Memory B cell (primary cell): ENCODE results near the gene GPR108.
"Not testable (repeated sequence)": the region's sequence is repeated elsewhere in the genome, so short reads cannot be mapped to it uniquely, and the experiment has no call there.

Experiments
- ATAC-seq: fragments of 150-1000 bp; cut with Tn5 transposase; 2 replicates; pipeline ENCODE4 v1.10.0; 2021; ENCODE audit warnings: low read depth, mild to moderate bottlenecking, moderate library complexity
- DNase-seq, 2 donors: peaks; one replicate each; pipeline ENCODE4 v3.0.0; 2022; ENCODE audit warnings: low spot score in 2 of 2
- H3K27ac Mint-ChIP-seq: one replicate; pipeline ENCODE4 v1.8.0; 2022; ENCODE audit warnings: mild to moderate bottlenecking, moderate library complexity, mixed read lengths
- H3K27me3 Mint-ChIP-seq: one replicate; pipeline ENCODE4 v1.8.0; 2022; ENCODE audit warnings: mixed read lengths
- H3K36me3 Mint-ChIP-seq: one replicate; pipeline ENCODE4 v1.8.0; 2022; ENCODE audit warnings: mild to moderate bottlenecking, mixed read lengths
- H3K4me1 Mint-ChIP-seq: one replicate; pipeline ENCODE4 v1.8.0; 2022; ENCODE audit warnings: mixed read lengths
- H3K4me3 Mint-ChIP-seq: one replicate; pipeline ENCODE4 v1.8.0; 2022; ENCODE audit warnings: mild to moderate bottlenecking, moderate library complexity, mixed read lengths
- H3K9me3 Mint-ChIP-seq: one replicate; pipeline ENCODE4 v1.8.0; 2022; ENCODE audit warnings: mixed read lengths

Gene GPR108

GRCh38 chr19:6751189-6751588, 13.8 kb upstream of the GPR108 start:
- Mint-ChIP-seq H3K9me3 (no peaks in the 10 kb centered on the region), H3K27me3 (no peaks in the 10 kb centered on the region), H3K4me1 (peaks cover 17% of the 10 kb centered on the region), H3K27ac (no peak overlapping the region), H3K36me3 (peaks cover 14% of the 10 kb centered on the region), H3K4me3 (no peak overlapping the region)
- DNase-seq (no peak), ATAC-seq (no peak)

GRCh38 chr19:6750062-6750461, 12.7 kb upstream of the GPR108 start:
- no peak overlapping the region for H3K4me3 Mint-ChIP-seq
- H3K27ac Mint-ChIP-seq = no peak overlapping the region
- H3K27me3 Mint-ChIP-seq = no peaks in the 10 kb centered on the region
- DNase-seq = no peak
- no peaks in the 10 kb centered on the region for H3K9me3 Mint-ChIP-seq
- H3K4me1 Mint-ChIP-seq = peaks cover 17% of the 10 kb centered on the region
- peaks cover 16% of the 10 kb centered on the region for H3K36me3 Mint-ChIP-seq
- no peak for ATAC-seq

GRCh38 chr19:6748543-6748942, 11.2 kb upstream of the GPR108 start:
- H3K9me3 Mint-ChIP-seq, H3K4me3 Mint-ChIP-seq, ATAC-seq, H3K4me1 Mint-ChIP-seq, H3K27me3 Mint-ChIP-seq, DNase-seq, H3K27ac Mint-ChIP-seq: not testable (repeated sequence)
- peaks cover 12% of the 10 kb centered on the region for H3K36me3 Mint-ChIP-seq

GRCh38 chr19:6745965-6746364, 8.6 kb upstream of the GPR108 start:
- H3K4me1 Mint-ChIP-seq = peaks cover 6% of the 10 kb centered on the region
- H3K27ac Mint-ChIP-seq = no peak overlapping the region
- no peak overlapping the region for H3K4me3 Mint-ChIP-seq
- H3K27me3 Mint-ChIP-seq = no peaks in the 10 kb centered on the region
- no peaks in the 10 kb centered on the region for H3K9me3 Mint-ChIP-seq
- DNase-seq (no peak), ATAC-seq (no peak)
- H3K36me3 Mint-ChIP-seq = peaks cover 12% of the 10 kb centered on the region

- Mint-ChIP-seq H3K36me3 (peaks cover 9% of the 10 kb centered on the region), H3K4me1 (peaks cover 8% of the 10 kb centered on the region), H3K27me3 (no peaks in the 10 kb centered on the region), H3K27ac (no peak overlapping the region), H3K9me3 (no peaks in the 10 kb centered on the region), H3K4me3 (no peak overlapping the region)
- ATAC-seq (no peak), DNase-seq (no peak)
Measured at GRCh38 chr19:6744381-6745301, 7.3 kb upstream of the GPR108 start.

GRCh38 chr19:6743714-6744380, 6.5 kb upstream of the GPR108 start:
- H3K36me3 Mint-ChIP-seq = peaks cover 8% of the 10 kb centered on the region
- no peak overlapping the region for H3K4me3 Mint-ChIP-seq
- H3K4me1 Mint-ChIP-seq = peaks cover 14% of the 10 kb centered on the region
- H3K27ac Mint-ChIP-seq = no peak overlapping the region
- no peaks in the 10 kb centered on the region for H3K9me3 Mint-ChIP-seq
- DNase-seq (no peak), ATAC-seq (no peak)
- no peaks in the 10 kb centered on the region for H3K27me3 Mint-ChIP-seq

GRCh38 chr19:6743066-6743465, 5.7 kb upstream of the GPR108 start:
- Mint-ChIP-seq H3K27me3 (no peaks in the 10 kb centered on the region), H3K4me1 (peaks cover 22% of the 10 kb centered on the region), H3K36me3 (peaks cover 6% of the 10 kb centered on the region), H3K9me3 (no peaks in the 10 kb centered on the region), H3K4me3 (no peak overlapping the region), H3K27ac (no peak overlapping the region)
- DNase-seq (no peak), ATAC-seq (no peak)

GRCh38 chr19:6740589-6741343, 3.4 kb upstream of the GPR108 start:
- DNase-seq = peak; percentile 30 to 51
- Mint-ChIP-seq H3K4me1 (peaks cover 33% of the 10 kb centered on the region), H3K36me3 (peaks cover 2% of the 10 kb centered on the region), H3K4me3 (peak overlapping the region; percentile 91), H3K27me3 (no peaks in the 10 kb centered on the region), H3K27ac (peak overlapping the region; percentile 85), H3K9me3 (no peaks in the 10 kb centered on the region)
- no peak for ATAC-seq

GRCh38 chr19:6739883-6740588, 2.7 kb upstream of the GPR108 start:
- no peaks in the 10 kb centered on the region for H3K27me3 Mint-ChIP-seq
- H3K4me3 Mint-ChIP-seq = peak overlapping the region; percentile 91
- H3K9me3 Mint-ChIP-seq = no peaks in the 10 kb centered on the region
- no peak overlapping the region for H3K27ac Mint-ChIP-seq
- no peaks in the 10 kb centered on the region for H3K36me3 Mint-ChIP-seq
- peaks cover 34% of the 10 kb centered on the region for H3K4me1 Mint-ChIP-seq
- DNase-seq (peak in 1 of 2 donors; percentile 45), ATAC-seq (no peak)

- Mint-ChIP-seq H3K4me1 (peaks cover 34% of the 10 kb centered on the region), H3K36me3 (peaks cover 1% of the 10 kb centered on the region), H3K27ac (peak within 1 kb of the TSS; percentile 91), H3K27me3 (no peaks in the 10 kb centered on the region), H3K9me3 (no peaks in the 10 kb centered on the region), H3K4me3 (peak within 1 kb of the TSS; percentile 91)
- DNase-seq (peak; percentile 75 to 77), ATAC-seq (peak; percentile 14)
Measured at GRCh38 chr19:6739390-6739882, 2.1 kb upstream of the GPR108 start, which contains the start of gene TRIP10. Gene TRIP10 (plus strand): TSS chr19:6739680. CDS start chr19:6739762, 82 bp downstream.

GRCh38 chr19:6738787-6739389, 1.5 kb upstream of the GPR108 start:
- Mint-ChIP-seq H3K27me3 (no peaks in the 10 kb centered on the region), H3K4me1 (peaks cover 34% of the 10 kb centered on the region), H3K36me3 (peaks cover 2% of the 10 kb centered on the region), H3K4me3 (peak overlapping the region; percentile 91), H3K27ac (peak overlapping the region; percentile 91), H3K9me3 (no peaks in the 10 kb centered on the region)
- ATAC-seq (no peak), DNase-seq (no peak)

- peaks cover 2% of the 10 kb centered on the region for H3K36me3 Mint-ChIP-seq
- H3K4me1 Mint-ChIP-seq = peaks cover 34% of the 10 kb centered on the region
- no peak for ATAC-seq
- DNase-seq = peak; percentile 53 to 63
- peak overlapping the region; percentile 91 for H3K27ac Mint-ChIP-seq
- peak overlapping the region; percentile 91 for H3K4me3 Mint-ChIP-seq
- no peaks in the 10 kb centered on the region for H3K27me3 Mint-ChIP-seq
- no peaks in the 10 kb centered on the region for H3K9me3 Mint-ChIP-seq
Measured at GRCh38 chr19:6737873-6738786, 750 bp upstream of the GPR108 start.
